Stomach (tissue), 4 donors: ENCODE data around the gene COL18A1.

Experiments
- POLR2A ChIP-seq, 4 donors: fragments of 450-650 bp; IDR thresholded peaks; one replicate each; pipeline ENCODE4 v1.6.1; 2016; ENCODE audit warnings: antibody characterized with exemption in 4 of 4, control low read depth in 2 of 4, mild to moderate bottlenecking in 1 of 4, moderate library complexity in 1 of 4
- POLR2AphosphoS5 ChIP-seq, 3 donors: sonication (generic); formaldehyde crosslinking; IDR thresholded peaks; one replicate each; pipeline ENCODE4 v1.6.1; 2016; ENCODE audit warnings: antibody characterized with exemption in 3 of 3
- TF ChIP-seq, protein P1 (sequence below), 7 experiments: fragments of 450-650 bp in 4 of 7; fragments of 200-600 bp in 3 of 7; sonication (generic) in 3 of 7; IDR thresholded peaks; one replicate each; pipeline ENCODE4 v1.5.1; 2016 to 2019; ENCODE audit warnings: antibody characterized with exemption in 7 of 7, control low read depth in 2 of 7, mild to moderate bottlenecking in 1 of 7

DNA sequence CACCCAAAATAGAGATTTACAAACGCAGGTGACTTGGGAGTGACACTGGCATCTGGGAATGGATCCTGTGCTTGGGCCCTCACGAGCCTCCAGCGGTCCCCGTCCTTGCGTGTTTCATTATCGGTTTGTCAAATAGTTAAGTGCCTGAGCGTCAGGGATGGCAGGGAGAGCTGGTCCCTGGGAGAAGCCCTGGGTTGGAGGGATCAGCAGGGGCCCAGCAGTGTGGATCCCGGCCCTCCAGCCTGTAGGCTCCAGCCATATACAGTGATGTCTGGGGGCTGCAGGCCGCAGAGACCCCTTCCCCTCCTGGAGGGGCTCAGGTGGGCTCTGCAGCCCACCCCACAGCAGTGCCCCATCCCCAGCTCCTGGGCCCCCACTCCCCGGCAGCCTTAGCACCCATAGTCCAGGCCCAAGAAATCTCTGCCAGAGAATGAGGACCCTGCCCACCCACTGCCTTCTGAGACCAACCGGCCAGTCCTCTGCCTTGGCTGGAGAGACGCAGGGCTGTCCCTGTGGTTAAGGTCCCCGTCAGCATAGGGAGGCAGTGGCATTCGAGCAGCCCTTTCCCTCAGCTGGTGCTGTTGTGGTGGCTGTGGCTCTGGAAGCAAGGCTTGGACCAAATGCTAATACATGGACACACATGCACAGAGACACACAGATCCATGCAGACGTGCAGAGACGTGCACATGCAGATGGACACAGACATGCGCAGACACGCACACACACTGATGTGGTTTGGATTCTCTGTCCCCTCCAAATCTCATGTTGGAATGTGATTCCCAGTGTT, 139.7 kb downstream of the COL18A1 start:
- no peak for TF ChIP-seq POLR2A (IDR thresholded peaks at IDR 0.05)
- TF ChIP-seq, protein P1, sequence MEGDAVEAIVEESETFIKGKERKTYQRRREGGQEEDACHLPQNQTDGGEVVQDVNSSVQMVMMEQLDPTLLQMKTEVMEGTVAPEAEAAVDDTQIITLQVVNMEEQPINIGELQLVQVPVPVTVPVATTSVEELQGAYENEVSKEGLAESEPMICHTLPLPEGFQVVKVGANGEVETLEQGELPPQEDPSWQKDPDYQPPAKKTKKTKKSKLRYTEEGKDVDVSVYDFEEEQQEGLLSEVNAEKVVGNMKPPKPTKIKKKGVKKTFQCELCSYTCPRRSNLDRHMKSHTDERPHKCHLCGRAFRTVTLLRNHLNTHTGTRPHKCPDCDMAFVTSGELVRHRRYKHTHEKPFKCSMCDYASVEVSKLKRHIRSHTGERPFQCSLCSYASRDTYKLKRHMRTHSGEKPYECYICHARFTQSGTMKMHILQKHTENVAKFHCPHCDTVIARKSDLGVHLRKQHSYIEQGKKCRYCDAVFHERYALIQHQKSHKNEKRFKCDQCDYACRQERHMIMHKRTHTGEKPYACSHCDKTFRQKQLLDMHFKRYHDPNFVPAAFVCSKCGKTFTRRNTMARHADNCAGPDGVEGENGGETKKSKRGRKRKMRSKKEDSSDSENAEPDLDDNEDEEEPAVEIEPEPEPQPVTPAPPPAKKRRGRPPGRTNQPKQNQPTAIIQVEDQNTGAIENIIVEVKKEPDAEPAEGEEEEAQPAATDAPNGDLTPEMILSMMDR (IDR thresholded peaks at IDR 0.05) = no peak
- TF ChIP-seq POLR2AphosphoS5 (IDR thresholded peaks at IDR 0.05) = no peak
